ENCODE data around the gene ALOX15B. TPM values are rescaled to one million over a fixed set of nuclear protein-coding genes. Genes with fewer than 3 reads are reported as not detected.

The ALOX15B gene
- total and polyA plus RNA-seq, 2 of the 13 experiments (the other 11 are each of a cell fraction or from before 2014, with no cell fraction given) = not detected

DNA sequence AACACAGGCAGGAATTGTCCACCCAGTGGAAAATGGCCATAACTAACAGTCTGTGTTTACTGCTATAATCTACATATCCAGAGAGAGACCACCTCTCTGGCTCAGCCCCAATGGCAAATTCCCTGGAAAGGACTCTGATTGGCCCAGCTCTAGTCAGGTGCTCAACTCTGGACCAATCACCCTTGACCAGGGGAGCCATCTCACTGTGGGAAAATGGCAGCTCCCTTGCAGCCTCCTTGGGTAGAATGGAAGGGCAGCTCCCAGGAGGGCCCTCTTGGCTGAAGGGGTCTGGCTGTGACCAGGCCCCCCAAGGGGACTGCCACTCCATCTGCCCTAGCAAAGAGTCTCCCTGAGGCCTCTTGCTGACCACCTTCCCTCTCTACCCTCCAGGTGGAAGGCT is 3.1 kb downstream of the ALOX15B start:
- CTCF ChIA-PET (ENCODE audit: low intra/inter-chr PET ratio, low total read pairs) = interaction anchor here (0.7 to 1.8 kb wide), 4 partner anchors 25 to 179 kb away, joined by 3 to 16 read pairs (median 3); no protein-coding TSS in a partner anchor
- Histone ChIP-seq H3K36me3 (replicated peaks in 1 of 2; ENCODE audit: control insufficient read depth in 1 of 2, insufficient read depth in 2 of 2, low read length in 2 of 2) (no peaks in the 10 kb centered on the region), H3K9me3 (ENCODE audit: low read length) (no peaks in the 10 kb centered on the region), H3K4me3 (replicated peaks in 1 of 3; ENCODE audit: insufficient read depth in 1 of 3, low read depth in 2 of 3, low read length in 3 of 3) (no peak overlapping the region), H3K27me3 (ENCODE audit: control insufficient read depth in 1 of 2, insufficient read depth in 2 of 2, low read length in 2 of 2) (peaks cover 6 to 59% of the 10 kb centered on the region in 2 experiments; a peak in 3 of 5 replicates), H4K20me1 (ENCODE audit: insufficient read depth, low read length) (no peaks in the 10 kb centered on the region; the same call in 1 of the 2 replicates), H2AFZ (ENCODE audit: low read length) (no peak overlapping the region), H3K4me1 (ENCODE audit: insufficient read depth, low read length) (peaks cover 16% of the 10 kb centered on the region; the same call in 1 of the 2 replicates), H3K9ac (ENCODE audit: insufficient read depth, low read depth, low read length) (no peak overlapping the region), H3K4me2 (ENCODE audit: low read depth, low read length) (no peak overlapping the region), H3K27ac (ENCODE audit: extremely low read length, insufficient read depth, low read length) (no peak overlapping the region), H3K79me2 (ENCODE audit: insufficient read depth, low read length) (no peaks in the 10 kb centered on the region)
- intact Hi-C loops (cut with micrococcal nuclease; ENCODE audit: unreplicated experiment) (loop anchor here (5.0 kb wide), 2 partner anchors 130 to 200 kb away; no protein-coding TSS in a partner anchor), in situ Hi-C loops (cut with HindIII; ENCODE audit: extremely low pct_ligation_motif_present, low pct_unique_long_range_greater_than_20kb) (loop anchor here (5.0 kb wide), 1 partner anchor 130 kb away; no protein-coding TSS in a partner anchor)
- DNase-seq (ENCODE audit: low spot score) = no peak
- TF ChIP-seq BRD4 (CRISPR knock-in tag; IDR thresholded peaks at IDR 0.05) (no peak), AKAP8 (CRISPR knock-in tag; IDR thresholded peaks at IDR 0.05) (no peak), NFYB (CRISPR knock-in tag; IDR thresholded peaks at IDR 0.05) (peak; percentile 42; the same call in 1 of the 2 replicates), ZBTB21 (CRISPR knock-in tag; IDR thresholded peaks at IDR 0.05) (no peak)
- POLR2A ChIA-PET = interaction anchor here (1.1 kb wide), 1 partner anchor 14 kb away, joined by 4 read pairs; no protein-coding TSS in a partner anchor
- FAIRE-seq = no peak
- no peak for ATAC-seq
- no TSS peak for BruUV-seq (replicated peaks)

DNA sequence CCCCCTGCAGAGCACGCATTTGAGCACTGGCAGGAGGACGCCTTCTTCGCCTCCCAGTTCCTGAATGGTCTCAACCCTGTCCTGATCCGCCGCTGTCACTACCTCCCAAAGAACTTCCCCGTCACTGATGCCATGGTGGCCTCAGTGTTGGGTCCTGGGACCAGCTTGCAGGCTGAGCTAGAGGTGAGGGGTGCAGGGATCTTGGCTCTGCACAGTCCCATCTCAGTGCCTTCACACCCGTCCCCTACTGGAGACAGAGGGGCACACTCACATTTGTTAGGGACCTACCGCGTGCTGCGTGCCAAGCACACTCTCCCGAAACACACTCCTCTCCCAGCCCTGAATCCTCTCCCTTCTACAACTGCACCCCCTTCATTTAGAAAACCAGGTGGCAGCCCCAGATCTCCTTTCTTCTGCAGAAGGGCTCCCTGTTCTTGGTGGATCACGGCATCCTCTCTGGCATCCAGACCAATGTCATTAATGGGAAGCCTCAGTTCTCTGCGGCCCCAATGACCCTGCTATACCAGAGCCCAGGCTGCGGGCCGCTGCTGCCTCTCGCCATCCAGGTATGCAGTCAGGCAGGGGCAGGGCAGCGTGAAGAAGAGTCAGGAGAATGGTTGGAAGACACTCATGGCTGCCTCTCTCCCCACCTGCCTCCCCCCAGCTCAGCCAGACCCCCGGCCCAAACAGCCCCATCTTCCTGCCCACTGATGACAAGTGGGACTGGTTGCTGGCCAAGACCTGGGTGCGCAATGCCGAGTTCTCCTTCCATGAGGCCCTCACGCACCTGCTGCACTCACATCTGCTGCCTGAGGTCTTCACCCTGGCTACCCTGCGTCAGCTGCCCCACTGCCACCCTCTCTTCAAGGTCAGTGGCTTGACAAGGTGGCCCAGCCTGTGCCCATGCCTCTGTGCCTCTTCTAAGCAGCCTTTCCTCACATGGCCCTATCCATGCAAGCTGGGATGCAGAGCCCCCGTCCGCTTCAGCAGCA is 6.3 kb downstream of the ALOX15B start:
- no peak for ATAC-seq
- no peak overlapping the region for H3K9ac ChIP-seq (ENCODE audit: insufficient read depth, low read depth, low read length)
- ChIA-PET CTCF (ENCODE audit: low intra/inter-chr PET ratio, low total read pairs) (no interaction called here), POLR2A (no interaction called here)
- no peaks in the 10 kb centered on the region for H3K79me2 ChIP-seq (ENCODE audit: insufficient read depth, low read length)
- H3K4me2 ChIP-seq (ENCODE audit: low read depth, low read length) = no peak overlapping the region
- no peaks in the 10 kb centered on the region for H4K20me1 ChIP-seq (ENCODE audit: insufficient read depth, low read length)
- TF ChIP-seq ZNF781 (CRISPR knock-in tag; IDR thresholded peaks at IDR 0.05; ENCODE audit: borderline replicate concordance, not compliant biosample characterization) = no peak
- TF ChIP-seq SMAD3 (CRISPR knock-in tag; IDR thresholded peaks at IDR 0.05) = no peak
- H3K4me3 ChIP-seq (replicated peaks in 1 of 3; ENCODE audit: insufficient read depth in 1 of 3, low read depth in 2 of 3, low read length in 3 of 3) = no peak overlapping the region
- H3K27me3 ChIP-seq (ENCODE audit: control insufficient read depth in 1 of 2, insufficient read depth in 2 of 2, low read length in 2 of 2) = peaks cover 12 to 81% of the 10 kb centered on the region in 2 experiments; a peak in 3 of 5 replicates
- no peak for DNase-seq (ENCODE audit: low spot score)
- 54% methylated on average over 20 of the region's 24 CpGs for WGBS (ENCODE audit: low lambda C conversion rate)
- no peaks in the 10 kb centered on the region for H3K9me3 ChIP-seq (ENCODE audit: low read length)
- H3K27ac ChIP-seq (ENCODE audit: extremely low read length, insufficient read depth, low read length) = no peak overlapping the region
- in situ Hi-C loops (cut with HindIII; ENCODE audit: extremely low pct_ligation_motif_present, low pct_unique_long_range_greater_than_20kb) = loop anchor here (5.0 kb wide), 1 partner anchor 133 kb away; no protein-coding TSS in a partner anchor
- BruUV-seq (replicated peaks) = no TSS peak
- no peak overlapping the region for H2AFZ ChIP-seq (ENCODE audit: low read length)
- FAIRE-seq = no peak
- H3K36me3 ChIP-seq (replicated peaks in 1 of 2; ENCODE audit: control insufficient read depth in 1 of 2, insufficient read depth in 2 of 2, low read length in 2 of 2) = no peaks in the 10 kb centered on the region
- intact Hi-C loops (cut with micrococcal nuclease; ENCODE audit: unreplicated experiment) = loop anchor here (5.0 kb wide), 2 partner anchors 133 to 203 kb away; no protein-coding TSS in a partner anchor
- peaks cover 16% of the 10 kb centered on the region; the same call in 1 of the 2 replicates for H3K4me1 ChIP-seq (ENCODE audit: insufficient read depth, low read length)
